Skeletal muscle satellite cell (primary cell): ENCODE results near the gene OTP.
"Not testable (repeated sequence)": the region's sequence is repeated elsewhere in the genome, so short reads cannot be mapped to it uniquely, and the experiment has no call there.

ENCODE experiments used
- H3K27me3 ChIP-seq: 2 replicates; pipeline ENCODE4 v1.7.0; 2013; ENCODE audit warnings: low read length; ENCODE audit not compliant: control insufficient read depth, insufficient read depth
- H3K36me3 ChIP-seq: 2 replicates; pipeline ENCODE4 v1.7.0; 2013; ENCODE audit warnings: mild to moderate bottlenecking, control low read depth, low read length; ENCODE audit not compliant: insufficient read depth
- H3K4me1 ChIP-seq: 2 replicates; pipeline ENCODE4 v1.7.0; 2013; ENCODE audit warnings: low read length; ENCODE audit not compliant: control insufficient read depth, insufficient read depth
- H3K4me2 ChIP-seq: 2 replicates; pipeline ENCODE4 v1.7.0; 2013; ENCODE audit warnings: mild to moderate bottlenecking, low read length
- H3K4me3 ChIP-seq: 2 replicates; pipeline ENCODE4 v1.7.0; 2013; ENCODE audit warnings: low read length
- H3K9ac ChIP-seq: 2 replicates; pipeline ENCODE4 v1.7.0; 2013; ENCODE audit warnings: mild to moderate bottlenecking, low read depth, low read length, moderate library complexity
- H3K9me3 ChIP-seq: replicated peaks from 2 replicates; pipeline ENCODE4 v1.7.0; 2013; ENCODE audit warnings: mild to moderate bottlenecking, control low read depth, low read length

Gene OTP

GRCh38 chr5:77627869-77628674, 10.4 kb downstream of the OTP start:
- H3K4me2 ChIP-seq = no peak overlapping the region
- H3K4me1 ChIP-seq = peaks cover 12% of the 10 kb centered on the region
- H3K36me3 ChIP-seq = no peaks in the 10 kb centered on the region
- peaks cover 94% of the 10 kb centered on the region for H3K27me3 ChIP-seq
- no peak overlapping the region for H3K9ac ChIP-seq
- no peaks in the 10 kb centered on the region for H3K9me3 ChIP-seq
- H3K4me3 ChIP-seq = no peak overlapping the region

GRCh38 chr5:77623203-77623740, 15.2 kb downstream of the OTP start:
- Histone ChIP-seq H3K36me3 (no peaks in the 10 kb centered on the region), H3K27me3 (peaks cover 91% of the 10 kb centered on the region)

DNA sequence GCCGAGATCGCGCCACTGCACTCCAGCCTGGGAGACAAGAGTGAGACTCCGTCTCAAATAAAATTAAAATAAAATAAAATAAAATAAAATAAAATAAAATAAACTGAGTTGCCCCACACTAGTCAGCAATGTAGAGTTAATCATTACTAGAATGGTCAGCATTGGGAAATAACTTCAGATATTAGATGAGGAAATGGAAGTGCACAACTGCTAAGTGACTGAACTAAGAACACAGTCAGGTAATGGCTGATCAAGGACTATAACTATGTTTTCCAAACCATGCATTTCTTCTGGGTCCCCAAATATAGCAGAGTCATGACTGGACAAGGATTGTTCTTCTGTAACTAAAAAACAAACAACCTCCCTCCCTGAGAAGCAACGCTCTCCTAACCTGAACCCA, 17.1 kb downstream of the OTP start:
- no peaks in the 10 kb centered on the region for H3K36me3 ChIP-seq
- H3K27me3 ChIP-seq = peaks cover 83% of the 10 kb centered on the region
- H3K9ac ChIP-seq = no peak overlapping the region
- no peak overlapping the region for H3K4me3 ChIP-seq
- no peaks in the 10 kb centered on the region for H3K9me3 ChIP-seq
- H3K4me2 ChIP-seq = no peak overlapping the region
- no peaks in the 10 kb centered on the region for H3K4me1 ChIP-seq

More at GRCh38 chr5:77623203-77623740, 15.2 kb downstream of the OTP start:
- Histone ChIP-seq H3K4me2 (no peak overlapping the region), H3K4me3 (no peak overlapping the region), H3K9ac (no peak overlapping the region), H3K9me3 (no peaks in the 10 kb centered on the region), H3K4me1 (no peaks in the 10 kb centered on the region)

DNA sequence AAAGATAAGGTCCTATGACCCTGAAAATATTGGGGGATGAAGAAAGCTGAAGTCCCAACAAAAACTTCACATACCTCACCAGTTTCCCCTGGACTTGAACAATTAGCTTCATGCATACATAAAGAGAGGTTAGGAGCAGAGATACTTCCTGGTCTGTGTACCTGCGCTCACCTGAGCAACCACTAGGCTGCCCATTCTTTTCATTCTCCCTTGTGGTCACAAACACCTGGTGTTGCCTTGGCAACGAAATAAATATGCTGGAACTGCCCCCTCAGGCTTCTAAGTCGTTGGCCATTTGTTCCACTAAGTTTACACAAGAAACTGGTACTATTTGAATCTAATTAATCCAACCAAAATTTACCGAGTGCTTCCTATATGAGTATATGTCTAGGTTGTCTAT, 18.1 kb downstream of the OTP start:
- H3K4me1 ChIP-seq = no peaks in the 10 kb centered on the region
- H3K4me2 ChIP-seq = no peak overlapping the region
- H3K27me3 ChIP-seq = peaks cover 77% of the 10 kb centered on the region
- no peaks in the 10 kb centered on the region for H3K9me3 ChIP-seq
- no peak overlapping the region for H3K9ac ChIP-seq
- H3K4me3 ChIP-seq = no peak overlapping the region
- H3K36me3 ChIP-seq = no peaks in the 10 kb centered on the region

- H3K27me3 ChIP-seq = peaks cover 45% of the 10 kb centered on the region
- H3K4me2 ChIP-seq = no peak overlapping the region
- H3K4me1 ChIP-seq = no peaks in the 10 kb centered on the region
- H3K36me3 ChIP-seq = no peaks in the 10 kb centered on the region
- H3K4me3 ChIP-seq = no peak overlapping the region
- H3K9ac ChIP-seq = no peak overlapping the region
- no peaks in the 10 kb centered on the region for H3K9me3 ChIP-seq
Measured at GRCh38 chr5:77616920-77617319, 21.6 kb downstream of the OTP start.

DNA sequence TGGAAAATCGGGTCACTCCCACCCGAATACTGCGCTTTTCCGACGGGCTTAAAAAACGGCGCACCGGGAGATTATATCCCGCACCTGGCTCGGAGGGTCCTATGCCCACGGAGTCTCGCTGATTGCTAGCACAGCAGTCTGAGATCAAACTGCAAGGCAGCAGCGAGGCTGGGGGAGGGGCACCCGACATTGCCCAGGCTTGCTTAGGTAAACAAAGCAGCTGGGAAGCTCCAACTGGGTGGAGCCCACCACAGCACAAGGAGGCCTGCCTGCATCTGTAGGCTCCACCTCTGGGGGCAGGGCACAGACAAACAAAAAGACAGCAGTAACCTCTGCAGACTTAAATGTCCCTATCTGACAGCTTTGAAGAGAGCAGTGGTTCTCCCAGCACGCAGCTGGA, 29.6 kb downstream of the OTP start:
- H3K27me3 ChIP-seq = peaks cover 24% of the 10 kb centered on the region
- H3K4me2 ChIP-seq, H3K9ac ChIP-seq, H3K36me3 ChIP-seq, H3K9me3 ChIP-seq, H3K4me3 ChIP-seq, H3K4me1 ChIP-seq: not testable (repeated sequence)

- H3K4me1 ChIP-seq = no peaks in the 10 kb centered on the region
- H3K27me3 ChIP-seq = peaks cover 24% of the 10 kb centered on the region
- no peaks in the 10 kb centered on the region for H3K36me3 ChIP-seq
- H3K9ac ChIP-seq = no peak overlapping the region
- no peak overlapping the region for H3K4me3 ChIP-seq
- H3K4me2 ChIP-seq = no peak overlapping the region
- H3K9me3 ChIP-seq = no peaks in the 10 kb centered on the region
Measured at GRCh38 chr5:77607324-77607723, 31.2 kb downstream of the OTP start.

- Histone ChIP-seq H3K4me3 (no peak overlapping the region), H3K9me3 (no peaks in the 10 kb centered on the region), H3K36me3 (no peaks in the 10 kb centered on the region), H3K9ac (no peak overlapping the region), H3K4me2 (no peak overlapping the region), H3K27me3 (peaks cover 30% of the 10 kb centered on the region), H3K4me1 (no peaks in the 10 kb centered on the region)
Measured at GRCh38 chr5:77606279-77606678, 32.2 kb downstream of the OTP start.

DNA sequence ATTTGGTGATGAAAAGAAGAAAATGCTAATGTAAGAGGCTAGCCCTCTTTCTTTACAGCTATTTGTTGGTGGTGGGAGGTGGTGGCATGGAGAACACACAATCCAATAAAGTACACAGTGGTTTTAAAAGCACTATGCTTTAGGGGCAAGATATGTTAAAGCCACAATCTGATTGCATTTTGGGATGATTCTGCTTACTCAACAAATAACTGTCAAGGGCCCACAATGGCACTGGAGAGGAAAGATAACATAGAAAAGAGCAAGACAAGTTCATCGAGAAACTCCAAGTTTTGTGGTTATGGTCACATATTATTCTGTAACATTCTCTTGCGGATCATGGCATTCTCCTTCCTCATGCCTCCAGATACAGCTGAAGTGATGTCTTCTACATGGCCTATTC, 38.8 kb downstream of the OTP start:
- H3K9ac ChIP-seq = no peak overlapping the region

GRCh38 chr5:77590347-77590746, 48.2 kb downstream of the OTP start:
- H3K4me2 ChIP-seq = no peak overlapping the region
- H3K4me3 ChIP-seq = no peak overlapping the region
- no peaks in the 10 kb centered on the region for H3K36me3 ChIP-seq
- no peaks in the 10 kb centered on the region for H3K9me3 ChIP-seq
- peaks cover 47% of the 10 kb centered on the region for H3K27me3 ChIP-seq
- H3K9ac ChIP-seq = no peak overlapping the region
- H3K4me1 ChIP-seq = no peaks in the 10 kb centered on the region

More for the DNA sequence above, 38.8 kb downstream of the OTP start:
- Histone ChIP-seq H3K27me3 (peaks cover 46% of the 10 kb centered on the region), H3K36me3 (no peaks in the 10 kb centered on the region), H3K4me2 (no peak overlapping the region), H3K4me1 (no peaks in the 10 kb centered on the region), H3K4me3 (no peak overlapping the region), H3K9me3 (no peaks in the 10 kb centered on the region)

GRCh38 chr5:77588175-77588574, 50.3 kb downstream of the OTP start:
- no peak overlapping the region for H3K9ac ChIP-seq
- H3K4me1 ChIP-seq = no peaks in the 10 kb centered on the region
- no peak overlapping the region for H3K4me3 ChIP-seq
- no peaks in the 10 kb centered on the region for H3K36me3 ChIP-seq
- no peak overlapping the region for H3K4me2 ChIP-seq
- no peaks in the 10 kb centered on the region for H3K9me3 ChIP-seq
- H3K27me3 ChIP-seq = peaks cover 44% of the 10 kb centered on the region

DNA sequence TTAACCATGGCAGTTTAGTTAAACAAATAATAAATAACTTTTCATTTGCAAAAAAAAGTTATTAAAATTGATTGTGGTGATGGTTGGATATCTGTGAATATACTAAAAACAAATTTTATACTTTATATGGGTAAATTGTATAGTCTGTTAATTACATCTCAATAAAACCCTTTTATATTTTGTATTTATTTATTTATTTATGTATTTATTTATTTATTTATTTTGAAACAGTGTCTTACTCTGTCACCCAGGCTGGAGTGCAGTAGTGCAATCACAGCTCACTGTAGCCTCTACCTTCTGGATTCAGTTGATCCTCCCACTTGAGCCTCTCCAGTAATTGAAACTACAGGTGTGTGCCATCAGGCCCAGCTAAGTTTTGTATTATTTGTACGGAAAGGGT, 52.4 kb downstream of the OTP start:
- H3K4me3 ChIP-seq = no peak overlapping the region
- no peaks in the 10 kb centered on the region for H3K36me3 ChIP-seq
- H3K9ac ChIP-seq = no peak overlapping the region
- H3K4me1 ChIP-seq = no peaks in the 10 kb centered on the region
- H3K4me2 ChIP-seq = no peak overlapping the region
- H3K9me3 ChIP-seq = no peaks in the 10 kb centered on the region
- H3K27me3 ChIP-seq = peaks cover 42% of the 10 kb centered on the region
